Activated naive CD8-positive, alpha-beta T cell (primary cell): ENCODE measurements around the gene RPL22.
A peak's percentile ranks its signal among the peaks of the same experiment; 100 is the strongest.
"Not testable (repeated sequence)": the region's sequence is repeated elsewhere in the genome, so short reads cannot be mapped to it uniquely, and the experiment has no call there.

Experiments
- H3K27ac Mint-ChIP-seq: one replicate; pipeline ENCODE4 v1.8.0; 2021; ENCODE audit warnings: mixed read lengths
- H3K27me3 Mint-ChIP-seq: one replicate; pipeline ENCODE4 v1.8.0; 2021; ENCODE audit warnings: mixed read lengths
- H3K36me3 Mint-ChIP-seq: one replicate; pipeline ENCODE4 v1.8.0; 2021; ENCODE audit warnings: mixed read lengths
- H3K4me1 Mint-ChIP-seq: one replicate; pipeline ENCODE4 v1.8.0; 2021; ENCODE audit warnings: low read depth, mixed read lengths
- H3K4me3 Mint-ChIP-seq: one replicate; pipeline ENCODE4 v1.8.0; 2021; ENCODE audit warnings: mild to moderate bottlenecking, mixed read lengths
- H3K9me3 Mint-ChIP-seq: one replicate; pipeline ENCODE4 v1.8.0; 2021; ENCODE audit warnings: low read depth, mixed read lengths

Gene RPL22

DNA sequence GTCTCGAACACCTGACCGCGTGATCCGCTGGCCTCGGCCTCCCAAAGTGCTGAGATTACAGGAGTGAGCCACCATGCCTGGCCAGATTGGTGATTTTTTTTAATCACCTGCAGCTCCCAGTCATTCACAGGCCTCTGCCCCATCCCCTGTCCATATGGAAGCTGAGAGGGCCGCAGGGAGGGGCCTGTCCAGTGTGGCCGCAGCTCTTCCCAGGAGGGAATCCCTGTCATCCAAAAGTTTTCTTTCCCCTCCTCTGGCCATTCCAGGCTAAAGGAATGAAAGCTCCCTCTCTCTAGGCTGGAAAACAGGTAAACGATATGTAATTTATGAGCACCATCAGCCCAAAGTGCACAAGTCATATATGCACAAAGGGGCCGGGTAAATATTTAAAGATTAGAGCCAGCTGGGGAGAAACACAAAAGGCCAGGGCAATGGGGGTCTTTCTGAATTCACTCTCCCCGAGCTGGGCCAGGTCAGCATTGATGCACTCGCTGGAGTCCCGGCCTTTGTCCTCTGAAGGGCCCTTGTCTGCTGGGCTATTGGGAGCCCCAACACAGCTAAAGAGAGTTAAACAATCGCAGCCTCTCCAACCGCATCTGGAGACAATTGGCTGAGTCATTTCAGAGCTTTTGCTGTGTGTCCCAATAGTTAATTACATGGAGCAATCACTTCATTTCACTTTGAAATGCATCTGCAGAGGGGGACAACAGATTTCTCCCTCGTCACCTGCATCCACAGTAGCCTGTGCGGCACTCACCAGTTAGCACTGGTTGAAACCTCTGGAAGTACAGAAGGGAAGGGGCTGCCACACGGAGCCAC, 40.8 kb upstream of the RPL22 start:
- H3K36me3 Mint-ChIP-seq = no peaks in the 10 kb centered on the region
- peaks cover 23% of the 10 kb centered on the region for H3K27me3 Mint-ChIP-seq
- peaks cover 6% of the 10 kb centered on the region for H3K4me1 Mint-ChIP-seq

DNA sequence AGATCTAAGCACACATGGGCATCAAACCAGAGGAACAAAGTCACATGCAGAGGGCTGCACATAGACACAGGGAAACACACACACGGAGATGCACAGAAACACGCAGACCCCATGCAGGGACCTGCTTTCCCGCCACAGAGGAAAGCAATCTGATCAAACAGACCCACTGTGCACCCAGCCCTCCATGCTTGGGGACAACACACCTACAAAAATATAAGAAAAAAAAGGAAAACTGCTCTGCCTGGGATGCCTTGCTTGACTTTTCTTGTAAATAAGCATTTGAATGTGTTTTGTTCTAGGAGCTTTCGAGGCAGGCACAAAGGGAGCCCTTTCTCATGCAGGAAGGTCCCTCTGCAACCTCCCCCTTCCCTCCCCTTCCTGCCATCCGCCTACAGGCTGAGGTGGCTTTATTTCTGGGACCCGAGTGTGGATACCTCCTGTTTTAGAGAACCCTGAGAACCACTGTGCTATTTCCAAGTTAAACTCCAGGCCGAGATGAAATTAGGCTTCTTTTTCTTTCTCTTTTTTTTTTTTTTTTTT, 39.9 kb upstream of the RPL22 start:
- no peaks in the 10 kb centered on the region for H3K9me3 Mint-ChIP-seq

More for the DNA sequence above, 40.8 kb upstream of the RPL22 start:
- Mint-ChIP-seq H3K27ac (no peak overlapping the region), H3K4me3 (no peak overlapping the region), H3K9me3 (no peaks in the 10 kb centered on the region)

DNA sequence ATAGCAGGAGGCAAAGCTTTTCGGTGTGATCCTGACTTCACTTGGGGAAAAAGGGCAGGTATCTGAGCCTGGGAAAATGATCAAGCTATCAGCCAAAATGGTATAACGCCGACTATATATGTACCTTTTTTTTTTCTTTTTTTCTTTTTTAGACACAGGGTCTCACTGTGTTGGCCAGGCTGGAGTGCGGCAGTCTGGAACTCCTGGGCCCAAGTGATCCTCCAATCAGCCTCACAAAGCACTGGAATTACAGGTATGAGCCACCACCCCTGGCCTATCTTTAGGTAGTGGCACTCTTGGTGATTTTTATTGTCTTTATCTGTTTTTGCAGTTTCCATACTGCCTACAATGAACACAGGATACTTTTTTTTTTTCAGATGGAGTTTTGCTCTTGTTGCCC, 37.7 kb upstream of the RPL22 start:
- peaks cover 6% of the 10 kb centered on the region for H3K36me3 Mint-ChIP-seq
- no peak overlapping the region for H3K27ac Mint-ChIP-seq
- peak overlapping the region; percentile 53 for H3K4me3 Mint-ChIP-seq
- peaks cover 15% of the 10 kb centered on the region for H3K4me1 Mint-ChIP-seq
- no peaks in the 10 kb centered on the region for H3K9me3 Mint-ChIP-seq
- peaks cover 19% of the 10 kb centered on the region for H3K27me3 Mint-ChIP-seq

More for the DNA sequence above, 39.9 kb upstream of the RPL22 start:
- peaks cover 23% of the 10 kb centered on the region for H3K27me3 Mint-ChIP-seq
- H3K4me3 Mint-ChIP-seq = no peak overlapping the region
- no peaks in the 10 kb centered on the region for H3K36me3 Mint-ChIP-seq
- H3K27ac Mint-ChIP-seq = no peak overlapping the region
- peaks cover 11% of the 10 kb centered on the region for H3K4me1 Mint-ChIP-seq

DNA sequence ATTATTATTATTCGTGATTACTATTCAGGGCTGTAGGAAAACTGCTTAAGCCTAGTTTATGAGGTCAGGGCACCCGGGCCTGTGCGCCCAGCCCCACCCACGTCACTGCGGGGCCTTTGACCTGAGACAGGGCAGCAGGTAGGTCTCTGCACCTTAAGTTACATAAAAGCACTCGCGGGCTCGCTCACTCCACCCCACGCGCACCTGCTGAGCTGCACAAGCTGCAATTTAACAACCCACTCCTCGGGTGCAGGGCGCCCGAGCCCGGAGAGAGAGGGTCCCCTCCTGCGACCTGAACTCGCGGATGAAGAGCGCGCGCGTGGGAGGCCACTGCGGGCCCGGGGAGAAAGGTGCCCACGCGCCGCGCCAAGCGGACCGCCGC, 35.9 kb upstream of the RPL22 start:
- Mint-ChIP-seq H3K4me3 (peak overlapping the region; percentile 89), H3K27me3 (peaks cover 10% of the 10 kb centered on the region), H3K4me1 (peaks cover 9% of the 10 kb centered on the region), H3K27ac (peak overlapping the region; percentile 80), H3K36me3 (peaks cover 6% of the 10 kb centered on the region), H3K9me3 (no peaks in the 10 kb centered on the region)

DNA sequence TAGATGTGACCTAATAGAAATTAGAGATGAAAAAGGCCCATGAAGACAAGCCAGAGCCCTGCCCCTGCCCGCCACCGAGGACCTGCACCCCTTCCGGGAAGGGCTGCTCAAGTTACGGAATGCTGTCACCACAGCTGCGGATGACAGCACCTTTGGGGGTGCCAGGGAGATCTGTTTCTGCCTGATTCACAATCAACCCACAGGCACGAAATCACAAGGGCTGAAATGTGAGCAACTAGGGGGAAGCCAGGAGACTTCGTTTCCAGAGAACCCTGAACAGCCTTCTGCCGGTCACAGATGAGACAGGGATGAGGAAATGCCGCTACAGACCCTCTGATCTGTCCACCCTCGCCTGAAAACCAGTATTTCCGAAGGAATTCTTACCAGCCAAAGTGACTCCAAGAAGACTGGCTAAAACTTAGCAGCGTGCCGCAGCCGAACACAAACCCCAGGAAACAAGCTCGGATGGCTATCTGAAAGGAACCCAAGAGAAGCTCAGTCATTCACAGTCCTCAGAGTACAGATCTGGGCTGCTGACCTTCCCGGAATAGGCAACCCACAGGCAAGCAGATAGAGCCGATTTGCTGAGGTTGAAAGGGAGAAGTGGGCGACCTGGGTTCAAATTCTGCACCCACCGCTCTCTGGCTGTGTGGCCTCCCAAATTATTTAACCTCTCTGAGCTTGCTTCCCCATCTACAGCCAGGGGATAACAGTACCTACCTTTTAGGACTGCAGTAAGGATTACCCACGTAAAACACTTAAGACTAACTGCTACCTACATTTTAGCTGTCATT, 35.3 kb upstream of the RPL22 start:
- peaks cover 6% of the 10 kb centered on the region for H3K36me3 Mint-ChIP-seq

DNA sequence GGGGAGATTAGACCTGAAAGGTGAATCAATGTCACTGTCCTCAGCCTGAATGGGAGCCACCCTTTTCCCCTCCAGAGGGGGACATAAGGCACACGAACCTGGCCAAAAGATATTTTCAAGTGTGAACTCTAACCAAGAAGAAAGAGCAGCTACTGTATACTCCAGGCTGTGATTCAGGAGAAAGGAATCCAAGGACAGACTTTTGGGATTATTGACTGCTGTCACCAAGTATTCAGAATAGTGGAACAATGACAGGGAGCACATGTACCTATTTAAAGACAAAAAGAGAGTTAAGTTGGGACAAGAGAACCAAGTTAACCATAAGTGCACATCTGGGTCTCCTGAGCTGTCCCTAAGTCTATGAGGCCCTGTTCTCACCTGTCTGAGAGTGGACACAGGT, 34.0 kb upstream of the RPL22 start:
- Mint-ChIP-seq H3K4me3 (peak overlapping the region; percentile 46), H3K9me3 (no peaks in the 10 kb centered on the region), H3K27me3 (no peaks in the 10 kb centered on the region), H3K4me1 (peaks cover 9% of the 10 kb centered on the region), H3K27ac (no peak overlapping the region), H3K36me3 (peaks cover 6% of the 10 kb centered on the region)

More for the DNA sequence above, 35.3 kb upstream of the RPL22 start:
- Mint-ChIP-seq H3K27me3 (peaks cover 7% of the 10 kb centered on the region), H3K27ac (peak overlapping the region; percentile 80), H3K4me1 (peaks cover 9% of the 10 kb centered on the region), H3K9me3 (no peaks in the 10 kb centered on the region), H3K4me3 (peak overlapping the region; percentile 89)

DNA sequence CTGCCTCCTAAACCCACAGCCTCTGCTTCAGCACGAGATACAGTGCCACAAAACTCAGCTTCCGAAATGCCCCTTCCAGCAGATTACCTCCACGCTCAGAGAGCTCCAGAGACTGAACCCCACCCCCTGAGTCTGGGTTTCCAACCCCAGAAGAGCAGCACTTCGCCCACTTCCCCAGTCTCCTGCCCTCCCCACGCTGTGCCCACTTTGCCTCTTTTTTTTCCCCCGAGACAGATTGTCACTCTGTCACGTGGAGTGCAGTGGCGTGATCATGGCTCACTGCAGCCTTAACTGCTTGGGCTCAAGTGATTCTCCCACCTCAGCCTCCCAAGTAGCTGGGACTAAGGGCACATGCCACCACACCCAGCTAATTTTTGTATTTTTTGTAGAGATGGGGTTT, 26.3 kb upstream of the RPL22 start:
- Mint-ChIP-seq H3K27me3 (no peaks in the 10 kb centered on the region), H3K36me3 (peaks cover 9% of the 10 kb centered on the region), H3K9me3 (no peaks in the 10 kb centered on the region), H3K4me1 (no peaks in the 10 kb centered on the region), H3K27ac (no peak overlapping the region), H3K4me3 (no peak overlapping the region)

DNA sequence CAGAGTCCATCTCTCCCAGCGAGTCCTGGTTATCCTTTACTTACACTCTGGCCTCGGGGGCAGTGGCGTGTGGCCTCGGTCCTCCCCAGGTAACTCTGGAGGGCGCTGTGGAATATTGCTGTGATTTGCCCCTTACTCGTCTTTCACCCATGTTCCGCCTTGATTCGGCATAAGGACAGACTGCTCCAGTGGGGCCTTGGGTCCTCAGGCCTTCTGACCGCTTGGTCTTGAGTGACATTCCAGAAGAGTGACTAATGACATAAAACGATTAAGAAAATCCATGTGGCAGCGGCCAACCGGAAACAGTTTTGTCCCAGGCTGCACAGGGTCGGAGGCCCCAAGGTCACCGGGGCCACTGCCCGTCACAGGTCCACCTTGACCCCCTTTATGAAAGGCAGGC, 25.3 kb upstream of the RPL22 start:
- no peaks in the 10 kb centered on the region for H3K9me3 Mint-ChIP-seq

DNA sequence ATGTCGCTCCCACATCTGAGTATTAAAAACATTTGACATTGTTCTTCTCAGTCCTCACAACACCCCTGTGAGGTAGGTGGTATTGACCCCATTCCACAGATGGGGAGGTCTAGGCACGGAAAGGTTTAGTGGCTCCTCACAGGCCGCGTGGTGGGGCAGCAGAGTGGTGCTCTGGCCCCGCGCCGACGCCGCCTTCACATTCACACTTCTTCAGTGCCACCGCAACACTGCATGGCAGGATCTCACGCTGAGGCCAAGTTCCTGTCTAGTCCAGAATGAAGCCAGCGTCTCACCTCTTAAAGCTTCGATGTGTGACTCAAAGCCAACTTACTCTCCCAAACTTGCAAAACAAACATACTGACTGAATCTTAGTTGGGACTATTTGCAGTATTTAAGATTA, 24.2 kb upstream of the RPL22 start:
- peaks cover 10% of the 10 kb centered on the region for H3K36me3 Mint-ChIP-seq
- H3K4me1 Mint-ChIP-seq = no peaks in the 10 kb centered on the region
- H3K4me3 Mint-ChIP-seq = no peak overlapping the region
- no peaks in the 10 kb centered on the region for H3K9me3 Mint-ChIP-seq
- no peak overlapping the region for H3K27ac Mint-ChIP-seq
- H3K27me3 Mint-ChIP-seq = no peaks in the 10 kb centered on the region

More for the DNA sequence above, 25.3 kb upstream of the RPL22 start:
- no peak overlapping the region for H3K4me3 Mint-ChIP-seq
- peaks cover 10% of the 10 kb centered on the region for H3K36me3 Mint-ChIP-seq
- no peaks in the 10 kb centered on the region for H3K4me1 Mint-ChIP-seq
- H3K27ac Mint-ChIP-seq = no peak overlapping the region
- no peaks in the 10 kb centered on the region for H3K27me3 Mint-ChIP-seq

DNA sequence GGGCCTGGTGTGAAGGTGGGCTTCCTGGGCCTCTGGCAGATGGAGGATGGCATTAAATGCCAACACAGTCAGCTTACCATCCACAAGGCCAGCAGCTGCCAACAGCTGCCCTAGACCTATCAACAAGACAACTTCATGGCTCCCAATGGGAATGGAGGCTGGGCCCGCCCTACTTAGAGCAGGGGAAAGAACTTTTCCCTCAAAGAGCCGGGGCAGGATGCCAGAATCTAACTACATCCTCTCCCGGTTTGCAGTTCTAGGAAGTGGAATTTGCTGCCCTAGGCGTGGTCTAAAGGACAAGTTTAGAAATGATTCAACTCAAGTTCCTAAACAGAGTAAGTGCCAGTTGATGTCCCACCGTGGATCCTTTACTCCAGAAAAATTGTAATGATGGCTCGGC, 23.2 kb upstream of the RPL22 start:
- Mint-ChIP-seq H3K4me1 (no peaks in the 10 kb centered on the region), H3K27me3 (no peaks in the 10 kb centered on the region), H3K27ac (no peak overlapping the region), H3K4me3 (no peak overlapping the region), H3K36me3 (peaks cover 10% of the 10 kb centered on the region), H3K9me3 (no peaks in the 10 kb centered on the region)

DNA sequence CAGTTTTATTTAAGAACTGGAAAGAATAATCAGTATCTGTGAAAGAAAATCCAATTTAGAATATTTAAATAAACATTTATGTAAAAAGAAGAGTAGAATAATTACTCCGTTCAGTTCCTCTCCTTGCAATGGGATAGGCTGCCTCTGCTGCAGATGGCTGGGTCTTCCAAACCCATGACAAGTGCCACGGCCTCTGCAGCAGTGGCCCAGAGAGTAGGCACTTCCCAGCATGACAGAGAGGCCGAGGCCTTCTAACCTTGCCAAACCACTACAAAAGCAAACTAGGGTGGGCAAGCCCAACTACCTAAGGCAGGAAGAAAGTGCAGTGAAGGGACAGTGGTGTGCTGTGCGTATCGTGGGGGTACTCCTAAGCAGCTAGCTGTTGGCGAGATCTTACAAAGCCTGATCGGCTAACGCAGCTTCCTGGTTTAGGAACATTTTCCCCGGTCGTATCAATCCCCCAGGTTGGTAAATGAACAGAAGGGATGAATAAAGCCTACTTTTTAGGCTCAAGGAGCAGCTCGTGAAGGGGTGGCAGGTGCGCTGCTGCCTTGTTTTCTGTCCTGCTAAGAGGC, 21.9 kb upstream of the RPL22 start:
- H3K9me3 Mint-ChIP-seq = no peaks in the 10 kb centered on the region
- H3K36me3 Mint-ChIP-seq = peaks cover 7% of the 10 kb centered on the region
- no peaks in the 10 kb centered on the region for H3K4me1 Mint-ChIP-seq
- H3K27ac Mint-ChIP-seq = no peak overlapping the region
- no peak overlapping the region for H3K4me3 Mint-ChIP-seq
- peaks cover 4% of the 10 kb centered on the region for H3K27me3 Mint-ChIP-seq

DNA sequence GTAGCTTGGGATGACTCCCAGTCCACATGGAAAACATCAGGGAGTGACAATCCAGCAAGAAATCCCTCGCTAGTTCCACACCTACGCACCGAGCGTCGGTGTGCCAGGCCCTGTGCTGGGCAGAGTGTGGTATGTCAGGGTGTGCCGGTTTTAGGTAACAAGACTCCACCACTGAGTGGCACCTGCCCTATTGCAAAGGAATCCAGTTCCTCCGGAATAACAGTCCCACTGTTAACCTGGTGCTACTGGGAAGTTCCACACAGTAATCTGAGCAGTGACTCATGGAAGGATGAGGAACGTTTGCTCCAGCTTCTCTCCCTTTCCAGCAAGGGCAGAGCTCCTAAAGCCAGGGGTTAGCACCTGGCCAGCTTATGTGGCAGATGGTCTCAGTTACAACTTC, 20.8 kb upstream of the RPL22 start:
- Mint-ChIP-seq H3K36me3 (peaks cover 6% of the 10 kb centered on the region), H3K9me3 (no peaks in the 10 kb centered on the region), H3K4me3 (no peak overlapping the region), H3K27ac (no peak overlapping the region), H3K27me3 (peaks cover 10% of the 10 kb centered on the region), H3K4me1 (no peaks in the 10 kb centered on the region)

DNA sequence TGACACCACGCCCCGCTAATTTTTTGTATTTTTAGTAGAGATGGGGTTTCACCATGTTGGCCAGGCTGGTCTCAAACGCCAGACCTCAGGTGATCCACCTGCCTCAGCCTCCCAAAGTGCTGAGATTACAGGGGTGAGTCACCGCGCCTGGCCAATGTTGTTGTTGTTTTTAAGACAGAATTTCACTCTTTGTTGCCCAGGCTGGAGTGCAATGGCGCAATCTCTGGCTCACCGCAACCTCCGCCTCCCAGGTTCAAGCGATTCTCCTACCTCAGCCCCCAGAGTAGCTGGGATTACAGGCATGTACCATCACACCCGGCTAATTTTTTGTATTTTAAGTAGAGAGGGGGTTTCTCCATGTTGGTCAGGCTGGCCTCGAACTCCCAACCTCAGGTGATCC, 20.2 kb upstream of the RPL22 start:
- H3K36me3 Mint-ChIP-seq, H3K4me1 Mint-ChIP-seq, H3K4me3 Mint-ChIP-seq, H3K27ac Mint-ChIP-seq, H3K9me3 Mint-ChIP-seq: not testable (repeated sequence)
- peaks cover 10% of the 10 kb centered on the region for H3K27me3 Mint-ChIP-seq

DNA sequence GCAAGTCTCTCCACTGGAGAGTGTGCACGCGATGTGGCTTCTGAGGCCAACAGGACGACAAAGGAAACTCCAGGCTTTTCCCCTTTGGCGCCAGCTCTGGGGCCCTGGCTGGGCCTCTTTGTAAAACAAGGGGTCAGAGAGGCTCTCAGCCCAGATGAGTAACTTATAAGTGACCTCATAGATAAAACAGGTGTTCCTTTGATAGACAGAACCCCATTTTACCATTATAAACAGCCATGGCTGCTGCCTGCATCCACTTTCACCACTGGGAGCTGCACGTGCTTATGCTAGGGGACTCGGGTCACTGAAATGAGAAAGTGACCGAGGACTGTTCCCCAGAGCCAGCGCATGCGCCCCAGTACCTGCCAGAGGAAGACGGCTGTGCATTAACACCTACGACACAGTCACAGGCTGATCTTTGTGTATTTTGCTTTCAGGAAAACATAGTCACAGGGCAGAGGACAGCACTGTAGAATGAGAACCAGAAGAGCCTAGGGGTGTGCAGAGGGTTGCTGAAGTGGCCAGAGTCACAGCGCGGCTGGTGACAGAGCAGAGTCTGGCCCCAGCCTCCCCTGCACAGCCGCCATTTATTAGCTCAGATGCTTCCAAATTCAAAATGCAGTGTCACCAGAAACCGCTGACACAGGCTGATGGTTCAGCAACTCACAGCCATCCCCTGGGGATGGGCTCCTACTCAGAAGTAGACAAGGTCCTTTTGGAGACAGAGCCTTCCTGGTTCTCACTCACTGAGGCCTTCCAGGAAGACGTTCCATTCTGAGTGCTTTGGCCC, 19.2 kb upstream of the RPL22 start:
- Mint-ChIP-seq H3K4me3 (no peak overlapping the region), H3K27me3 (peaks cover 10% of the 10 kb centered on the region), H3K9me3 (no peaks in the 10 kb centered on the region), H3K27ac (no peak overlapping the region), H3K4me1 (no peaks in the 10 kb centered on the region), H3K36me3 (peaks cover 6% of the 10 kb centered on the region)
